Measurements from ENCODE around the gene SETBP1. TPM values are rescaled to one million over a fixed set of nuclear protein-coding genes. Genes with fewer than 3 reads are reported as not detected.

Gene SETBP1
- total and polyA plus RNA-seq, 2 of the 13 experiments (the other 11 are each of a cell fraction or from before 2014, with no cell fraction given), result 0.18 to 0.65 TPM

DNA sequence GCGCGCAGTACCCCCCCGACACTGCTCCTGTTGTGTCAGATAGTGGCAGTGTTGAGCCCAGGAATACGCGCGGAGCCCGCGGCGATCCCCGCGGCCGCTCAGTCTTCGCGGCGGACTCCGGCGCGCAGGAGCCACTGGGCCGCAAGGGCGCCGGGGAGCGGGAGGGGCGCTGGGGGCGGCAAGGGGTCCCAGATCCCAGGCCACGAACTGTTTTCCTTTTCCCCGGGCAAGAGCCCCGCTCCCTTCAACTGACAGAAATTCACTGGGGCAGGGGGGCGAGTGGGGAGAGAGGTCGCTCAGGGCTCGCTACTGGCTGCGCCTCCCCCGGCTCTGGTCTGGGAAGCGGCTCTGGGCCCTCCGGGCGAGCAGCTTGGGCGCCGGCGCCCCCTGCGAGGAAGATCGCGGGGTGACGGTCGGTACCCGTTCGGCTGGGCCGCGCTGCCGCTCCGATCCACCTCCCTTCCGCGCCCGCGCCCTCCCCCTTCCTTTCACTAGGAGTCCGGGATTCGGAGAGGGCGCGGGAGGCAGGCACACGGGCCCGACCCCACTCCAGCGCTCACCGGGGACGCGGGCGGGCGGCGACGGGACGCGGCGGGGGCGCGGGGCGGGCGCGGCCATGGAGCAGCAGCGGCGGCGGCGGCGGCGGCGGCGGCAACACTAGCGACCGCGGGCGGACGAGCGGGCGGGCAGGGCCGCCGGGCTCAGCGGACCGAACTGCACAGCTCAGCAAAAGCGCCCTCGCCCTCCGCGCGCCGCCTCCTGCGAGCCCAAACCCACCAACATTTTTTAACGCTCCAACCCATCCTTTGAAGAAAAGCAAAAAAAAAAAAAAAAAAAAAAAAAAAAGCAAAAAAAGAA lies 1.4 kb upstream of the SETBP1 start (continued):
- TF ChIP-seq, protein P1, sequence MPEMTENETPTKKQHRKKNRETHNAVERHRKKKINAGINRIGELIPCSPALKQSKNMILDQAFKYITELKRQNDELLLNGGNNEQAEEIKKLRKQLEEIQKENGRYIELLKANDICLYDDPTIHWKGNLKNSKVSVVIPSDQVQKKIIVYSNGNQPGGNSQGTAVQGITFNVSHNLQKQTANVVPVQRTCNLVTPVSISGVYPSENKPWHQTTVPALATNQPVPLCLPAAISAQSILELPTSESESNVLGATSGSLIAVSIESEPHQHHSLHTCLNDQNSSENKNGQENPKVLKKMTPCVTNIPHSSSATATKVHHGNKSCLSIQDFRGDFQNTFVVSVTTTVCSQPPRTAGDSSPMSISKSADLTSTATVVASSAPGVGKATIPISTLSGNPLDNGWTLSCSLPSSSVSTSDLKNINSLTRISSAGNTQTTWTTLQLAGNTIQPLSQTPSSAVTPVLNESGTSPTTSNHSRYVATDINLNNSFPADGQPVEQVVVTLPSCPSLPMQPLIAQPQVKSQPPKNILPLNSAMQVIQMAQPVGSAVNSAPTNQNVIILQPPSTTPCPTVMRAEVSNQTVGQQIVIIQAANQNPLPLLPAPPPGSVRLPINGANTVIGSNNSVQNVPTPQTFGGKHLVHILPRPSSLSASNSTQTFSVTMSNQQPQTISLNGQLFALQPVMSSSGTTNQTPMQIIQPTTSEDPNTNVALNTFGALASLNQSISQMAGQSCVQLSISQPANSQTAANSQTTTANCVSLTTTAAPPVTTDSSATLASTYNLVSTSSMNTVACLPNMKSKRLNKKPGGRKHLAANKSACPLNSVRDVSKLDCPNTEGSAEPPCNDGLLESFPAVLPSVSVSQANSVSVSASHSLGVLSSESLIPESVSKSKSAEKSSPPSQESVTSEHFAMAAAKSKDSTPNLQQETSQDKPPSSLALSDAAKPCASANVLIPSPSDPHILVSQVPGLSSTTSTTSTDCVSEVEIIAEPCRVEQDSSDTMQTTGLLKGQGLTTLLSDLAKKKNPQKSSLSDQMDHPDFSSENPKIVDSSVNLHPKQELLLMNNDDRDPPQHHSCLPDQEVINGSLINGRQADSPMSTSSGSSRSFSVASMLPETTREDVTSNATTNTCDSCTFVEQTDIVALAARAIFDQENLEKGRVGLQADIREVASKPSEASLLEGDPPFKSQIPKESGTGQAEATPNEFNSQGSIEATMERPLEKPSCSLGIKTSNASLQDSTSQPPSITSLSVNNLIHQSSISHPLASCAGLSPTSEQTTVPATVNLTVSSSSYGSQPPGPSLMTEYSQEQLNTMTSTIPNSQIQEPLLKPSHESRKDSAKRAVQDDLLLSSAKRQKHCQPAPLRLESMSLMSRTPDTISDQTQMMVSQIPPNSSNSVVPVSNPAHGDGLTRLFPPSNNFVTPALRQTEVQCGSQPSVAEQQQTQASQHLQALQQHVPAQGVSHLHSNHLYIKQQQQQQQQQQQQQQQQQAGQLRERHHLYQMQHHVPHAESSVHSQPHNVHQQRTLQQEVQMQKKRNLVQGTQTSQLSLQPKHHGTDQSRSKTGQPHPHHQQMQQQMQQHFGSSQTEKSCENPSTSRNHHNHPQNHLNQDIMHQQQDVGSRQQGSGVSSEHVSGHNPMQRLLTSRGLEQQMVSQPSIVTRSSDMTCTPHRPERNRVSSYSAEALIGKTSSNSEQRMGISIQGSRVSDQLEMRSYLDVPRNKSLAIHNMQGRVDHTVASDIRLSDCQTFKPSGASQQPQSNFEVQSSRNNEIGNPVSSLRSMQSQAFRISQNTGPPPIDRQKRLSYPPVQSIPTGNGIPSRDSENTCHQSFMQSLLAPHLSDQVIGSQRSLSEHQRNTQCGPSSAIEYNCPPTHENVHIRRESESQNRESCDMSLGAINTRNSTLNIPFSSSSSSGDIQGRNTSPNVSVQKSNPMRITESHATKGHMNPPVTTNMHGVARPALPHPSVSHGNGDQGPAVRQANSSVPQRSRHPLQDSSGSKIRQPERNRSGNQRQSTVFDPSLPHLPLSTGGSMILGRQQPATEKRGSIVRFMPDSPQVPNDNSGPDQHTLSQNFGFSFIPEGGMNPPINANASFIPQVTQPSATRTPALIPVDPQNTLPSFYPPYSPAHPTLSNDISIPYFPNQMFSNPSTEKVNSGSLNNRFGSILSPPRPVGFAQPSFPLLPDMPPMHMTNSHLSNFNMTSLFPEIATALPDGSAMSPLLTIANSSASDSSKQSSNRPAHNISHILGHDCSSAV (CRISPR knock-in tag; IDR thresholded peaks at IDR 0.05; ENCODE audit: borderline replicate concordance), result no peak
- TF ChIP-seq CEBPB (IDR thresholded peaks at IDR 0.05; ENCODE audit: borderline replicate concordance, low read depth, low read length), result no peak
- peak; percentile 72 for TF ChIP-seq RAD21 (CRISPR knock-in tag; IDR thresholded peaks at IDR 0.05)
- TF ChIP-seq, protein P2, sequence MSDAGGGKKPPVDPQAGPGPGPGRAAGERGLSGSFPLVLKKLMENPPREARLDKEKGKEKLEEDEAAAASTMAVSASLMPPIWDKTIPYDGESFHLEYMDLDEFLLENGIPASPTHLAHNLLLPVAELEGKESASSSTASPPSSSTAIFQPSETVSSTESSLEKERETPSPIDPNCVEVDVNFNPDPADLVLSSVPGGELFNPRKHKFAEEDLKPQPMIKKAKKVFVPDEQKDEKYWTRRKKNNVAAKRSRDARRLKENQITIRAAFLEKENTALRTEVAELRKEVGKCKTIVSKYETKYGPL (CRISPR knock-in tag; IDR thresholded peaks at IDR 0.05), result no peak
- TF ChIP-seq, protein P3, sequence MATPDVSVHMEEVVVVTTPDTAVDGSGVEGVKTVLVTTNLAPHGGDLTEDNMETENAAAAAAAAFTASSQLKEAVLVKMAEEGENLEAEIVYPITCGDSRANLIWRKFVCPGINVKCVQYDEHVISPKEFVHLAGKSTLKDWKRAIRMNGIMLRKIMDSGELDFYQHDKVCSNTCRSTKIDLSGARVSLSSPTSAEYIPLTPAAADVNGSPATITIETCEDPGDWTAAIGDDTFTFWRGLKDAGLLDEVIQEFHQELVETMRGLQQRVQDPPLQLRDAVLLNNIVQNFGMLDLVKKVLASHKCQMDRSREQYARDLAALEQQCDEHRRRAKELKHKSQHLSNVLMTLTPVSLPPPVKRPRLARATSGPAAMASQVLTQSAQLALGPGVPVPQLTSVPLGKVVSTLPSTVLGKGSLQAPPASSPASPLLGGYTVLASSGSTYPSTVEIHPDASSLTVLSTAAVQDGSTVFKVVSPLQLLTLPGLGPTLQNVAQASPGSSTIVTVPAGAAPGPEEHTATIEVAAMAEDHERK (CRISPR knock-in tag; IDR thresholded peaks at IDR 0.05; ENCODE audit: low read depth), result no peak
- no peak for TF ChIP-seq ZMYM3 (CRISPR knock-in tag; IDR thresholded peaks at IDR 0.05)
- TF ChIP-seq, protein P4, sequence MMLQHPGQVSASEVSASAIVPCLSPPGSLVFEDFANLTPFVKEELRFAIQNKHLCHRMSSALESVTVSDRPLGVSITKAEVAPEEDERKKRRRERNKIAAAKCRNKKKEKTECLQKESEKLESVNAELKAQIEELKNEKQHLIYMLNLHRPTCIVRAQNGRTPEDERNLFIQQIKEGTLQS (CRISPR knock-in tag; IDR thresholded peaks at IDR 0.05), result no peak
- TF ChIP-seq, protein P5, sequence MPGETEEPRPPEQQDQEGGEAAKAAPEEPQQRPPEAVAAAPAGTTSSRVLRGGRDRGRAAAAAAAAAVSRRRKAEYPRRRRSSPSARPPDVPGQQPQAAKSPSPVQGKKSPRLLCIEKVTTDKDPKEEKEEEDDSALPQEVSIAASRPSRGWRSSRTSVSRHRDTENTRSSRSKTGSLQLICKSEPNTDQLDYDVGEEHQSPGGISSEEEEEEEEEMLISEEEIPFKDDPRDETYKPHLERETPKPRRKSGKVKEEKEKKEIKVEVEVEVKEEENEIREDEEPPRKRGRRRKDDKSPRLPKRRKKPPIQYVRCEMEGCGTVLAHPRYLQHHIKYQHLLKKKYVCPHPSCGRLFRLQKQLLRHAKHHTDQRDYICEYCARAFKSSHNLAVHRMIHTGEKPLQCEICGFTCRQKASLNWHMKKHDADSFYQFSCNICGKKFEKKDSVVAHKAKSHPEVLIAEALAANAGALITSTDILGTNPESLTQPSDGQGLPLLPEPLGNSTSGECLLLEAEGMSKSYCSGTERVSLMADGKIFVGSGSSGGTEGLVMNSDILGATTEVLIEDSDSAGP (CRISPR knock-in tag; IDR thresholded peaks at IDR 0.05; ENCODE audit: borderline replicate concordance), result no peak; the same call in 1 of the 2 replicates
- TF ChIP-seq ZNF160 (CRISPR knock-in tag; IDR thresholded peaks at IDR 0.05), result no peak
- TF ChIP-seq SMC3 (IDR thresholded peaks at IDR 0.05; ENCODE audit: low read length), result peak; percentile 33
